SW480 (cell line): ENCODE data around the gene FRMD6.
A peak's percentile ranks its signal among the peaks of the same experiment; 100 is the strongest.
"Not testable (repeated sequence)": the region's sequence is repeated elsewhere in the genome, so short reads cannot be mapped to it uniquely, and the experiment has no call there.

Experiments used
- DNase-seq: peaks from one replicate; pipeline ENCODE4 v3.0.0-alpha.2; 2016; ENCODE audit warnings: low spot score

Gene FRMD6

GRCh38 chr14:51725061-51725460 is 73.4 kb downstream of the FRMD6 start:
- DNase-seq: no peak

GRCh38 chr14:51726166-51726899 is 74.6 kb downstream of the FRMD6 start:
- DNase-seq: no peak

GRCh38 chr14:51727526-51727925 is 75.8 kb downstream of the FRMD6 start:
- DNase-seq: no peak

- no peak for DNase-seq
Observed at GRCh38 chr14:51730098-51730497, 78.4 kb downstream of the FRMD6 start.

GRCh38 chr14:51730684-51731083 is 79.0 kb downstream of the FRMD6 start:
- DNase-seq: no peak

GRCh38 chr14:51732494-51733112 is 80.9 kb downstream of the FRMD6 start:
- DNase-seq: no peak

- no peak for DNase-seq
Observed at GRCh38 chr14:51733147-51733546, 81.4 kb downstream of the FRMD6 start.

GRCh38 chr14:51735851-51736250 is 84.1 kb downstream of the FRMD6 start:
- no peak for DNase-seq

- DNase-seq: peak; percentile 11
Observed at GRCh38 chr14:51738754-51739153, 87.0 kb downstream of the FRMD6 start.

- no peak for DNase-seq
Observed at GRCh38 chr14:51743588-51744000, 91.9 kb downstream of the FRMD6 start.

GRCh38 chr14:51744372-51745130 is 92.8 kb downstream of the FRMD6 start:
- DNase-seq: no peak

GRCh38 chr14:51746823-51747222 is 95.1 kb downstream of the FRMD6 start:
- DNase-seq: not testable (repeated sequence)

- no peak for DNase-seq
Observed at GRCh38 chr14:51750542-51750941, 98.8 kb downstream of the FRMD6 start.

- DNase-seq: not testable (repeated sequence)
Observed at GRCh38 chr14:51751611-51752345, 100.1 kb downstream of the FRMD6 start.

GRCh38 chr14:51757756-51758155 is 106.0 kb downstream of the FRMD6 start:
- not testable (repeated sequence) for DNase-seq

GRCh38 chr14:51759950-51760349 is 108.2 kb downstream of the FRMD6 start:
- no peak for DNase-seq

GRCh38 chr14:51765726-51766125 is 114.0 kb downstream of the FRMD6 start:
- DNase-seq: not testable (repeated sequence)

- not testable (repeated sequence) for DNase-seq
Observed at GRCh38 chr14:51766586-51766985, 114.9 kb downstream of the FRMD6 start.

- DNase-seq: not testable (repeated sequence)
Observed at GRCh38 chr14:51769261-51769660, 117.6 kb downstream of the FRMD6 start.

- no peak for DNase-seq
Observed at GRCh38 chr14:51774209-51774608, 122.5 kb downstream of the FRMD6 start.

GRCh38 chr14:51776102-51776894 is 124.6 kb downstream of the FRMD6 start:
- DNase-seq: peak; percentile 38
